HG03432 (cell line): ENCODE data around the gene RXRA.
"Not testable (repeated sequence)": the region's sequence is repeated elsewhere in the genome, so short reads cannot be mapped to it uniquely, and the experiment has no call there.

Experiments used
- ATAC-seq: cut with Tn5 transposase; IDR thresholded peaks from one replicate; pipeline ENCODE4 v1.9.1; 2021; ENCODE audit warnings: mild to moderate bottlenecking, moderate library complexity; ENCODE audit not compliant: unreplicated experiment

Gene RXRA

GRCh38 chr9:134307674-134308638 lies 18.3 kb upstream of the RXRA start:
- ATAC-seq: no peak

- not testable (repeated sequence) for ATAC-seq
These were observed 17.5 kb upstream of the RXRA start for GRCh38 chr9:134308639-134309220.

DNA sequence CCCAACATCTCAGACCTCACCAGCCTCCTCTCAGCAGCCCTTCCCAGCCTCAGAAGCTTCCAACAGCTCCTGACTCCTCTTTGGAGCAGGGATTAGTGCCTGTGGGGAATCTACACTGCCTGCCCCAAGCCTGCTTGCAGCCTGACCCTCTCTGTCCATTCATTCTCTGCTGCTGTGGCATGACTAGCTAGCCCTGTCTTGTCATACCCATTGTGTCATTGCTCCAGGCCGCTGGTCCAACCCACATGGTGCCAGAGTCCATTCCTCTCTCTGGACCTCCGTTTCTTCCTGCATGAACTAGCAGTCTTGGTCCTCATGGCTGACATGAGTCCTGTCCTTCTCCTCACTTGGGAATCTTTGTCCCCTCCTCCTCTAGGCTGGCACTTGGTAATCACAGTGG lies 12.8 kb upstream of the RXRA start:
- ATAC-seq: no peak

- ATAC-seq: no peak
These were observed 12.0 kb upstream of the RXRA start for GRCh38 chr9:134314039-134314949.

- no peak for ATAC-seq
These were observed 11.1 kb upstream of the RXRA start for GRCh38 chr9:134314950-134315715.

DNA sequence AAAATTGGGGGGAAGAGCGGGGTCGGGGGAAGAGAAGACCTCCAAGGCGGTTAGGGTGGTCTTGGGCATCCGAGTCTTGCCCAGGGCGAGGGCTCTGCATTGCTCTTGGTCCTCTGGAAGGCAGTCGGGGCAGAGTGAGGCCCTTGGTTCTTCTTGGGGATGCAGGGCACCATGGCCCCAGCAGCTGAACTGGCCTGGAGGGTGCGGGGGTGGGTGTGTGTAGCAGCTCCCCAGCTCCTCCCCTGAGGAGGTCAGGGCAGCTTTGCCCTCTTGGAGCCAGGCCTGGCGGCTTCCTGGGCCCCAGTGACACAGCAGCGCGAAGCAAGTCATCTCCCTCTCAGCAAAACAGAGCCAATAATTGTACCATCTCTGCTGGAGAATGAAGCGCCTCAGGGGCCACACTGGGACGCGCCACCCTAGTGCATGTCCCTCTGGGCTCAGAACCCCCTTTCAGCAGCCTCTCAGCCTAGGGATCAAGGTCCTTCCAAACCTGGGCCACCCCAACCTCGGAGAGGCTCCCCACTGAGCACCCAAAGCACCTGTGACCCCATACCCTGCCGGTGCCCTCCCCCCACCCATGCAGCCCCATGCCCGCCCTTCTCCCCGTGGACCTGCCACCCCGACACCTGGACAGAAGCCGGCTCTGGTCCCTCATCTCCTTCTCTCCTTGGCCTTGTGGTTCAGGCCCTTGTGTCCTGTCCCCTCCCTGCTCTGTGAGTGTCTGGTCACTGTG lies 10.4 kb upstream of the RXRA start:
- ATAC-seq: no peak

DNA sequence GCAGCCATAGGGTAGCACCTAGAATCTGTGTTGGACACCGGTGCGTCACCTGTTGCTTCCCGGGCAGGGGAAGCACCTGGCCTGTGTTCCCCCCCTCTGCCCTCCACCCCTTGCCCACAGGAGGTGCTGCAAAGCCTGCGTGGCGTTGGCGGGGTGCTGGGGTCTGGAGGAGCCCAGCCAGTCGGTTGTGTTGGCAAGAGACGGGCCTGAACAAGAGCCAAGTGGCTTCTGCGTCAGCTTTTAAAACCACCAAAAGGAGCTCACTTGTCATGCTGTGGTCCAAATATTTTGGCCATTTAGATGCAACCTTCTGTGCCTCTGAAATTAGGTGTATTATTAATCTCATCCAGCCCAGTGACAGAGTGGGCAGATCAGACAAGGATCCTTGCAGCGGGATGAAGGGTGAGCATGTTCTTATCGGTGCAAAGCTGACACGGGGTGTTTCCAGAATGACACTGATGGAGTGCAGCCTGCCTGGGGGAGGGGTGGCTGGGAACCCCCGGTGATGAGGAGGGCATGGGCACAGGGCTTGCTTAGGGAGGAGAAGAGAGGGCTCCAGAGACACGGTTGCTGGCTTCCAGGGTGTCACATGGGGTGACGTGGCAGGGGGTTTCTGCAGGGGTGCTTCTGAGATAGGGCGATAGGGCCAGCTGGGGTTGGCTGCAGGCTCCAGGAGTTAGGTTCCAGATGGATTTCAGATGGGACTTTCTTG lies 9.7 kb upstream of the RXRA start:
- no peak for ATAC-seq

DNA sequence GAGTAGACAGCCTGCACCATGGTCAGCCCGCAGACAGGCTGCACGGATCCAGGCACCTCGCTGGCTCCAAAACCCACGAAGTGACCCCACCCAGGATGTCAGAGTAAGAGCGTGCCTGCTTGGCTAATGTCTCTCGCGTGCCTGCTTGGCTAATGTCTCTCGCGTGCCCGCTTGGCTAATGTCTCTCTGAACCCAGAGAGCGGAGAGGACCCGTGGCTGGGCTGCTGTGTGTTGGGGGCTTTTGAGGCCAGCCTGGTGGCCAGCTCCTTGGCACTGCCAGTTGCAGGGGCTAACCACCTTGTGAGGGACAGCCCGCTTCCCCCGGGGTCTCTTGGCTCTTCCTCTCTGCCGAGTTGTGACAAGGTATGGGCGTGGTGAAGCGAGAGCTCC lies 8.9 kb upstream of the RXRA start:
- no peak for ATAC-seq

DNA sequence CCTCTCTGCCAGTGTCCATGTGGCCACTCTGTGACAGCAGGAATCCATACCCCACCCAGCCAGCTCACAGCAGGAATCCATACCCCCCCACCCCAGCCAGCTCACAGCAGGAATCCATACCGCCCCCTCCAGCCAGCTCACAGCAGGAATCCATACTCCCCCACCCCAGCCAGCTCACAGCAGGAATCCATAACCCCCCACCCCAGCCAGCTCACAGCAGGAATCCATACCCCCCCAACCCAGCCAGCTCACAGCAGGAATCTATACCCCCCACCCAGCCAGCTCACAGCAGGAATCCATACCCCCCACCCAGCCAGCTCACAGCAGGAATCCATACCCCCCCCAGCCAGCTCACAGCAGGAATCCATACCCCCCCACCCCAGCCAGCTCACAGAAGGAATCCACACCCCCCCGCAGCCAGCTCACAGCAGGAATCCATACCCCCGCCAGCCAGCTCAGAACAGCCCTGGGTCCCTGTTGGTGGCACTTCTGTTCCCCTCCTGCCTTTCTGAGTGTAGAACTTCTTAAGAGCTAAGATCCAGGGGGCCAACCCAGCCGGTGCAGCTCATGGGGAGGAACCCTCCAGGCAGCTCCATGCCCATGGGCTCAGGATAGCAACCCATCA lies 8.4 kb upstream of the RXRA start:
- no peak for ATAC-seq

DNA sequence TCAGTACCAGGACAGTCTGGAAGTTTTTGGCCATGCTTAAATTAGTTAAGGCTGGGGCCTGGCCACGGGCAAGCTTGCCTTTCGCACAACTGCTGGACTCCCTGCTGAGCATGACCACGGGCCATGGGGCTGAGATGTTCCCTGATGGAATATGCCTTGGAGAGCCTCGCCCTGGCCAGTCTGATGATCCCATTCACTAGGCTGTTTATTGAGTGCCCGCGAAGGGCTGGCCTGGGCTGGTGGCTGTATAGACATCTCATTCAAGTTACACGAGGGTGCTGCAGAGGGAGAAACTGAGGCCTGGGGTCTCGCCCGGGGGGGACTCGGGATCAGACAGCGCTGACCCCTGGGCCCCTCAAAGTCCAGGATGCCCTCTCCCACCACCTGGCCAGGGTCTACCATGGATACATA lies 7.8 kb upstream of the RXRA start:
- ATAC-seq: no peak

DNA sequence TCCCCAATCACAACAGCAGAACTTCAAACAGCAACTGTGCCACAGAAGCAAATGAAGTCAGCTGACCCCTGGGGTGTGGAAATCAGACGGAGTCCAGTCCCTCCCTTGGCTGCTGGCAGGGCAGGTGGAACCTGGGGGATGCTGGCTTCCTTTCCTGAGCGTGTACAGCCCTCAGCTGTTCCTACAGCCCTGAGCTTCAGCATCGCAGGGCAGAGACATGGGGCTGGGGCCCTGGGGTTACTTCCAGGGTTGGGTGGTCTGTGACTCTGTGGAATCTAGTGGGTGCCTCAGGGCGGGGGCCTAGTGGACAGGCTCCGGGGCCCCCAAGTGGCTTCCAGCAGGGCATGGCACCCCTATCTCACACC lies 7.3 kb upstream of the RXRA start:
- no peak for ATAC-seq

DNA sequence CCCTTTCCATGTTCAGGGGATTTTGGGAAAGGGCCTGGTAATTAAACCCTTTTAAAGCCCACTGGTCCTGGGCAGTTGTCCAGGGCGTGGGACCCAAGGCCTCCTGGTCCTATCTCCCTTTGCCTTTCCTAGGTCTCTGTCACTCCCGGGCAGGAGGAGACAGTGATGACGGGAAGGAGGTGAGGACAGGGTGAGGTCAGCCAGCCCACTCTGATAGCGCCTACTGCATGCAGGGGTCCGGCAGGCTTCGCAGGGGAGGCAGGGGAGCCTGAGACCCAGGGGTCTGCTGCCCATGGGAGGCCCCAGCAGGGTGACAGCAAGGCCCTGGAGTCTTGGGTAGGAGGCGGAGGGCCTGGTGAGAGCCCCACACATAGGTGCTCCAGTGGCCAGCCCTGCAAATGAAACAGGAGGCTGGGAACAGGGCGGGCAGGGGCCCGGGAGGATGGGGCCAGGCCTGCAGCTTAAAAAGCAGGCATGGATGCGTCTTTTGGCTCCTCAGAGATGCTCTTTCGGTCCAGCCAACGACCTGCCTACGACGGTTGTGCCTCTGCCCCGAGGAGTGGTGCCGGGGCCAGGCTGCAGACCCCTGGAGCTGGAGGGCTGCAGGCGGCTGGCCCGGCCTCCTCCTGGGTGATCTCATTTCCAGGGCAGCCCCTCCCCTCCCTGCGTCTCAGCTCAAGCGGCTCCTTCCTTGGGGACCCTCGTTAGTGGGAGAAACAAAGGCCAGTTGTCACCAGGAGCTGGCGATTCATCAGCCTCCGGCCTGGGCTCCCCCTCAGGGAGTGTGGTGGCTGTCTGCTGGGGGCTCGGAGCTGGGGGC lies 6.7 kb upstream of the RXRA start:
- ATAC-seq: no peak

DNA sequence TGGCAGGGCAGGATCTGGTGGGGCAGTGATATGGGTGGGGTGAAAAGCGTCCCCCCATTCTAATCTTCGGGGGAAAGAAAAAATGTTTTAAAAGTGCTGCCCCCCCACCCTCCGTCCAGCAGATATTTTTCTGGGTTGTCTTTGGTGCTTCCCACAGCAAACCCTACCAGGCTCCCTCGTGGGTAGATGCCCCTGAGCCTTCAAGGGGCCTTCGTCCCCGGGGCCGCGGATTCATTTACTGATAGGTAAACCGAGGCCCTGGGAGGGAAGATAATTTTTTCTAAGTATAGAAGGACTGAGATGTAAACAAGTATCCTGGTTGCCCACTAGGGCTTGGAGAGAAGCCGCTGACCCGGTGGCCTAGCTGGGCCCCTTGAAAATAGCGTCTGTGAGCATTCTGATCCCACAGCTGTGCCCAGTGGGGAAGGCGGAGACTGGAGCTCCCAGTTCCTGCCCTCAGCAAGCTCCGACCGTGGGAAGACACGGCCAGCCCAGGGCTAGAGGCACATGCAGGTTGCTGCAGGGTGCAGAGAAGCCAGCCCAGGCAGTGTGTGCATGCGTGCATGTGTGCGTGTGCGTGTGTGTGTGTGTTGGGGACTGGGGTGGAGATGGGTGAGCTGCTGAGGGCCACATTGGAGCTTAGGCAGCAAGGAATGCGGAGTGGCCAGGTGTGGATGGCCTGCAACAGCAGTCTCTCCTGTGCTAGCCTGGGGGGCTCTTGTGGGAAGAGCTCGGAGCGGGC lies 6.0 kb upstream of the RXRA start:
- no peak for ATAC-seq

- ATAC-seq: no peak
These were observed 5.3 kb upstream of the RXRA start for GRCh38 chr9:134320868-134321471.

DNA sequence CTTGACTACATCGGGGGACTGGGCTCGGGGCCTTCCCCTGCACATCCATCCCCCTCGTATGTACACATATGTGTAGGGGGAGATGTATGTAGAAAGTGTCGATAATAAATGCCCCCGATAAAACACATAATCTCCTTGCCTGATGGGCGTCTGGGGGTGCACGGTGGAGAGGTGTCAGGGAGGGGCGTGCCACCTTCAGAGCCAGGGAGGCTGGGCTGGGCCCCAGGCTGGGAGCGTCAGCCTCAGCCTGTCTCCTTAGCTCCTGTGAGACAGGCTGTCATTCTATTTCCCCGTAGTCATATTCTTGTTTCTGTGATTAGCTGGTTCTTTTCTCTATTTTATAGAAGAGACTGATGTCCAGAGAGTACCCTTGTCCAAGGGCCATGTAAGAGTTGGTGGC lies 4.7 kb upstream of the RXRA start:
- no peak for ATAC-seq

DNA sequence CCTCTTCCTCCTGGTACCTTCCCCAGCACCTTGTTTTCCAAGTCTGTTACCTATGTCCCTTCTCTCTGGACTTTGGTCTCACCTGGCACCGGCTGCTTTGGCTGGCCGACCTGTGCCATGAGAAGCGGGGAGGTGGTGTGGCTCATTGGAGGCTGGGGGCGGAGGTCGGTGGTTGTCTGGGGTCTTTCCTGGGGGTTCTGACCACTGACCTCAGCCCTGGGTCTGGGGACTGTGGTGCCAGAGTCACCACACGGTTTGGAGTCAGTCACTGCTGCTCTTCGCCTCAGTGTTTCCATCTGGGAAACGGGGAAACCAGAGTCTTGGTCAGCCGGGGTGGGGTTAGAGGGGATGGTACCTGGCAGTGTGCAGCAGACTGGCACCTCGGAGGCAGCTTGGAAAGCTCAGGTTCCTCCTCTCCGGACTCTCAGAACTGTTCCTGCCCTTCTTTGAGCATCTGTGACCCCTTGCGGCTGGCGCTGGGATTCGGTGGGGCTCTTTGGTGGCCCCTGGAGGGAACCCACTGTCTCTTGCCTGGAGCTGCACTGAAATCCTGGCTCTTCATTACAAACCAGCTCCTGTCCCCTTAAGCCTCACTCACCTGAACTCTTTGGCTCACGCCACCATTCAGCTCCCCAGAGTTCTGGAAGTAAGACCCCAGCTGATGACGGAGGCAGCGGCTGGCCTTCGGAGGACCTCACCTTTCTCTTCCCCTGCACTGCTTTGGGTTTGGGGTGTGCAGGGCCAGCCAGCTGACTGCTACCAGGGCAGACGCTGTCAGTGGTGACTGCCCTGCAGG lies 4.1 kb upstream of the RXRA start:
- no peak for ATAC-seq
